Superior temporal gyrus (tissue), 1 donor: ENCODE data around the gene SLIT2.
A peak's percentile ranks its signal among the peaks of the same experiment; 100 is the strongest.

ENCODE experiments used
- DNase-seq: peaks from one replicate; pipeline ENCODE4 v3.0.0-alpha.2; 2016; ENCODE audit errors: extremely low spot score

The SLIT2 gene, protein sequence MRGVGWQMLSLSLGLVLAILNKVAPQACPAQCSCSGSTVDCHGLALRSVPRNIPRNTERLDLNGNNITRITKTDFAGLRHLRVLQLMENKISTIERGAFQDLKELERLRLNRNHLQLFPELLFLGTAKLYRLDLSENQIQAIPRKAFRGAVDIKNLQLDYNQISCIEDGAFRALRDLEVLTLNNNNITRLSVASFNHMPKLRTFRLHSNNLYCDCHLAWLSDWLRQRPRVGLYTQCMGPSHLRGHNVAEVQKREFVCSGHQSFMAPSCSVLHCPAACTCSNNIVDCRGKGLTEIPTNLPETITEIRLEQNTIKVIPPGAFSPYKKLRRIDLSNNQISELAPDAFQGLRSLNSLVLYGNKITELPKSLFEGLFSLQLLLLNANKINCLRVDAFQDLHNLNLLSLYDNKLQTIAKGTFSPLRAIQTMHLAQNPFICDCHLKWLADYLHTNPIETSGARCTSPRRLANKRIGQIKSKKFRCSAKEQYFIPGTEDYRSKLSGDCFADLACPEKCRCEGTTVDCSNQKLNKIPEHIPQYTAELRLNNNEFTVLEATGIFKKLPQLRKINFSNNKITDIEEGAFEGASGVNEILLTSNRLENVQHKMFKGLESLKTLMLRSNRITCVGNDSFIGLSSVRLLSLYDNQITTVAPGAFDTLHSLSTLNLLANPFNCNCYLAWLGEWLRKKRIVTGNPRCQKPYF (N-terminal part only)

GRCh38 chr4:20251796-20252655 lies at the start of gene SLIT2:
Gene SLIT2, plus strand, starts transcription at chr4:20251905. Its CDS starts 1,911 bp downstream, at chr4:20253816.
- peak; percentile 62 for DNase-seq

GRCh38 chr4:20203508-20203907 lies 48.2 kb upstream of the SLIT2 start:
- DNase-seq, result no peak

- no peak for DNase-seq
Observed at GRCh38 chr4:20217521-20217920, 34.2 kb upstream of the SLIT2 start.

GRCh38 chr4:20217951-20218350 lies 33.8 kb upstream of the SLIT2 start:
- no peak for DNase-seq

DNA sequence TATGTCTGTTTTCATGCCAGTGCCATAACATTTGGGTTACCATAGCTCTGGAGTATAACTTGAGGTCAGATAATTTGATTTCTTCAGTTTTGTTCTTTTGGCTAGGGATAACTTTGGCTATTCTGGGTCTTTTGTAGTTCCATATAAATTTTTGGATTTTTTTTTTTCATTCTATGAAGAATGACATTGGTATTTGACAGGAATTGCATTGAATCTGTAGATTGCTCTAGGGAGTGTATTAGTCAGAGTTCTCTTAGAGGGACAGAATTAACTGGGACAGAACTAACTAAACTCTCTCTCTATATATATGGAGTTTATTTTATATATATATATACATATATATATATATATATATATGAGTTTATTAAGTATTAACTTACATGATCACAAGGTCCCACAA lies 32.2 kb upstream of the SLIT2 start:
- DNase-seq, result no peak

DNA sequence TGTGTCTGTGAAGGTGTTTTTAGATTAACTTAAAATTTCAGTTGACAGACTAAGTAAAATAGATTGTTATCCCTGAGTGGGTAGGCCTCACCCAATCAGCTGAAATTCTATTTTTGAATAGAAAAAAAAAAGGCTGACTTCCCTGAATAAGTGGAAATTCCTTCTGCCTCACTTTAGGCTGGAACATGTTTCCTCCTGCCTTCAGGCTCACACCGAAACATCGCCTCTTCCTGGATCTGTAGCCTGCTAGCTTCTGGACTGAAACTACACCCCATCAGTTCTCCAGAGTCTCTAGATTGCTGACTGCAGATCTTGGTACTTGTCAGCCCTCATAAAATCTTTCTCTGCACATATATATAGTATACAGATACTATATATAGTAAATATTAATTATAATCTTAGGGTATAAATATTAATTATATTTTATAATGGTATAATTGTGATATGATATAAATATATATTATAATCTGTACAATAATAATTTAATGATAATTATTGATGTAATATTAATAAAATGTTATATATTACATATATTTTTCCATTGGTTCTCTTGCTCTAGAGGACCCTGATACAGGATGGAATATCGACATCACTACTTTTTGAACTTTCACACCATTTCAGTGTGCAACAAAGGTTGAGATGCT lies 13.7 kb upstream of the SLIT2 start:
- DNase-seq, result no peak

- peak; percentile 81 for DNase-seq
Observed at GRCh38 chr4:20248155-20248558, 3.5 kb upstream of the SLIT2 start.

DNA sequence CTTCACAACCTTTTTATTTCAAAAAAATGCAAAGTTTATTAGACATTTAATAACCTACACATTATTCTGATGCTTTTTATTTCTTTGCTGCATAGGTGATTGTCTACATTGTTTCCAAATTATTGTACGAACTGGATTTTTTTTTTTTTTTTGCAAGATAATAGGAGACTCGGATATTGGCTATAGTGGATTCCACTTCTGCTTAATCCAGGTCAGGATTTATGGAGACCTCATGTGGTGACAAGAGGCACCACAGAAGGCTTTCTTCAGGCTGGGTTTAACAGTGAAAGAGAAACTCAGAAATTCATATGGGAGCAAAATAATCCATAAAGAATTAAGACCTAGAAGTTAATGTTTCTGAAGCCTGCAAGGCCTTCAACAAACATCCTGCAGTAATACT lies 2.4 kb upstream of the SLIT2 start:
- DNase-seq, result no peak

DNA sequence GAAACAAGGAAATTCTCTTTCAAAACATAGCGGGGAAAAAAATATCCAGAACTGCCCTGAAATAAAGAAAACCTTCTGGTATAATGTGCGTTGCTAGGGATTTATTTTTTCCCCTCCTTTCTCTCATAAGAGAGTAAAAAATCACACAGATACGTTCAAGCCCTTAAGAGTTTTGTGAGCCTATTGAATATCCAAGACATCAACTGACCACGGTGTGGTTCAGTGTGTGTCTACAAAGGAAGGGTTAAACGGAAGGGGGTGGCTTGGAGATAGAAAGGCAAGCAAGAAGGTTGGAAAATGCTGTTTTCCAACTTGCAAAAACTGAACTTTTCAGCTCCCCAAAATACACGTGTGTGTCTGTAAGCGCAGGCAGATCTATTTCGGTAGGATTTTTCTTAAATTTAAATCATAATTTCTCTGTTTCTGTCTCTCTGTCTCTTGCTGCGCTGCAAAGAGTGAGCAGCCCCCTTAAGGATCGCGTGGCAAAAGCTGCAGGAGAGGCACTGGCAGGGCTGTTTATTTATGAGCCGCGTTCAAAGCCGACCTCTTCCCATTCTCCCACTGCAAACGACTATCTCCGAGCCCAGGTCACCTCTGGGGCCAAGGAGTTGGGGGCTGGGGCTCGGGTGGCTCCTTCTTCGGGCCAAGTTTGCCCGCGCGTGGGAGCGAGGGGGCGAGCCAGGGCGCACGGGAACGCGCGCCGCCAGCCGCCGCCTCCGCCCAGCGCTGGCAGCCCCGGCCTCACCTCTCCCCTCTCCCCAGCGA lies 492 bp upstream of the SLIT2 start:
- no peak for DNase-seq

- DNase-seq, result no peak
Observed at GRCh38 chr4:20252656-20253282, 1.1 kb downstream of the SLIT2 start.

GRCh38 chr4:20253283-20253734 lies 1.6 kb downstream of the SLIT2 start:
- no peak for DNase-seq

DNA sequence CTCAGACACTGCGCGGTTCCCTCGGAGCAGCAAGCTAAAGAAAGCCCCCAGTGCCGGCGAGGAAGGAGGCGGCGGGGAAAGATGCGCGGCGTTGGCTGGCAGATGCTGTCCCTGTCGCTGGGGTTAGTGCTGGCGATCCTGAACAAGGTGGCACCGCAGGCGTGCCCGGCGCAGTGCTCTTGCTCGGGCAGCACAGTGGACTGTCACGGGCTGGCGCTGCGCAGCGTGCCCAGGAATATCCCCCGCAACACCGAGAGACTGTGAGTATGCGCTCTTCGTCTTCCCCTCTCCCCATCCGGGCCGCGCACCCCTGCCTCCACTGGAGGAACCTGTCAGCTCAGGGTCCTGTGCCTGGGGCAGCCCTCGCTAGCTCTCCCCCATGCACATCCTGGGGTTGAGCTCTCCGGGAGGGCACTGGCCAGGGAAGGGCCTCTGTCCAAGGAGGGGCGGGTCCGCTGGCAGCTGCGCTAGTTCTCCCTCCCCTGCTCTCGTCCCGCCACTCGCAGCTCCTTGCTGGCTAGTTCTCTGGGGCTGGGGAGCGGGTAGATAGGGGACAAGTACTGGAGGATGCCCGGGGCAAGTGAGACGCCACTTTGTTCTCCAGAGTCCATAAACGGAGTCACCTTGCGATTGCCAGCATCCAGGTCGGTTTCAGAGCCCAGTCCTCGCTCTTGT lies 2.2 kb downstream of the SLIT2 start:
- no peak for DNase-seq

DNA sequence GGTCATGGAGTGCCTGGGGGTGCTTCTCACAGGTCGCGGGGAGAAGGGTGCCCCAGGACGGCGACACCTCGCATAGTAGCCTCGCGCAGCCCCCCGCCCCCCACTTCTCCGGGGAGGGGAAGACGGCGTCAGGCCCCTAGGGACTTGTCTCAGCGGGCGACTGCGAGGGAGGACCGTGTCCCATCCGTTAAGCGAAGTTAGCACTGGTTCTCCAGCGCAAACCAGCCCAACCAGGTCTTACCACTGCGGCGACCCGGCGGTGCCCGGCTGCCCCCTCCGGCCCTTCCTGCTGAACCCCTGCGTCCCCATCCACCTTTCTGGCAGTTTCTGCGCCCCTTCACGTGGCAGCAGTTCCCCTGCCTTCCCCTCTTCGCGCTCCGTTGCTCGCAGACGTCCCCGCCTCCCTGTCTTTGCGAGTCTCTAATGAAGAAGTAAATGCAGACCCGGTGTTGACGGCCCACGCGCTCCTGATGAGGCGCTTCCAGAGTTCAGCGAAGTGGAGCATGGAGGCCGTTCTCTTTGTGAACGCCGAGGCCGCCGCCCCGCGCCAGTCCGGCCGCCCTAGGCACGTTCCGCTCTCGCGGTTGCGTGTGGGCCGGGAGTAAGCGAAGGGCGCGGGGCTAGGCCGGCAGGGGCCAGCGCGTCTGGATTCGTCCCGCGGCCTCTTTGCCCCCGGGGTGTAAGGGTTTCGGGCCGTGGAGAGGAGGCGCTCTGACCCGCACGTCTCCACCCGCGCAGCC lies 3.0 kb downstream of the SLIT2 start:
- DNase-seq, result no peak

GRCh38 chr4:20255251-20255586 lies 3.5 kb downstream of the SLIT2 start:
- no peak for DNase-seq

DNA sequence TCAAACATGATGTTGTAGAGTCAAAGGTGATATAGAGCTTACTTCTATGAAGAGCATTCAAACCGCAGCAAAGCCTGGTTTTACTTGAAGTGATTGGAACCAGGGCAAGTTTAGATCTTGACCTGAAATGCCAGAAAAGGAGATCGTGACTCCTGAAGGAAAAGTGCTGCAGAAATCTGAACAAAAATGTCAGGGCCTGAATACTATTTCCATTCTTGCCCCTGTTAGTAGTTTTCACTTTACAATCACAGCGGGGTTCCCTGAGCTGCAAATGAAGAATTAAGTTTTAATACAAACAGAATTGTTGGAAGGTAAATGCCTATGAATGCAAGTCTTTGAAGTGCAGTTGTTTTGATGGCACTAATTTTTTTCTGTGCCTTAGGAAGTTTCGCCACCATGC lies 4.1 kb downstream of the SLIT2 start:
- DNase-seq, result no peak

- no peak for DNase-seq
Observed at GRCh38 chr4:20256381-20256881, 4.7 kb downstream of the SLIT2 start.

DNA sequence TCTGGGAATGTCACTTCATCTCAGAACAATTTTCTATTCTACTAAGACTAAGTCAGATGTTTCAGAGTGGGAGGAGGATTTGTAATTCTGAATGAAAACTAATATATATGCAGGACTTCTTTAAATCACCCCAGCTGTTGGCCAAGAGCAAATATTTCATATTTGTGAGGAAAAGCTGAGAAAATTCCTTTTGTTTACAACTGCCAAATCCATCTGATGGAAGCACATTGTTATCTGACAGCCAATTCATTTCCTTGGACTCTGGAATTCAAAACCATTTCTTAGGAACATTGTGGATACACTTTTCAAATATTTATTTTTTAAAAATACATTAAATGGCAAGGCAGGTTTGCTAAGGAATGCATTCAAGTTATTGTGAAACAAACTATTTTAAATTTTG lies 8.0 kb downstream of the SLIT2 start:
- no peak for DNase-seq

- no peak for DNase-seq
Observed at GRCh38 chr4:20260821-20261220, 9.1 kb downstream of the SLIT2 start.

- no peak for DNase-seq
Observed at GRCh38 chr4:20262221-20262620, 10.5 kb downstream of the SLIT2 start.
